Fibroblast of skin of right quadriceps (primary cell): ENCODE data around the gene TAF11.
"Not testable (repeated sequence)": the region's sequence is repeated elsewhere in the genome, so short reads cannot be mapped to it uniquely, and the experiment has no call there.

Experiments used
- DNase-seq: peaks from one replicate; pipeline ENCODE4 v3.0.0-alpha.2; 2013

Gene TAF11

GRCh38 chr6:34887753-34888513, at the start of gene TAF11:
Gene TAF11 (minus strand): TSS chr6:34888042. CDS start chr6:34887957, 85 bp downstream.
- peak; percentile 94 for DNase-seq

- DNase-seq = peak; percentile 69
These were observed 46.7 kb upstream of the TAF11 start for GRCh38 chr6:34934516-34934915.

- not testable (repeated sequence) for DNase-seq
These were observed 44.4 kb upstream of the TAF11 start for GRCh38 chr6:34932202-34932601.

GRCh38 chr6:34930221-34930620, 42.4 kb upstream of the TAF11 start:
- DNase-seq = no peak

GRCh38 chr6:34929241-34929978, 41.6 kb upstream of the TAF11 start:
- DNase-seq = no peak

- no peak for DNase-seq
These were observed 40.9 kb upstream of the TAF11 start for GRCh38 chr6:34928695-34929094.

GRCh38 chr6:34928220-34928619, 40.4 kb upstream of the TAF11 start:
- no peak for DNase-seq

- peak; percentile 62 for DNase-seq
These were observed 38.8 kb upstream of the TAF11 start for GRCh38 chr6:34926655-34927054.

- DNase-seq = no peak
These were observed 37.2 kb upstream of the TAF11 start for GRCh38 chr6:34924831-34925625.

GRCh38 chr6:34922177-34922663, 34.4 kb upstream of the TAF11 start:
- DNase-seq = peak; percentile 66

GRCh38 chr6:34920097-34920496, 32.3 kb upstream of the TAF11 start:
- no peak for DNase-seq

GRCh38 chr6:34919651-34920050, 31.8 kb upstream of the TAF11 start:
- peak; percentile 55 for DNase-seq

- DNase-seq = no peak
These were observed 29.9 kb upstream of the TAF11 start for GRCh38 chr6:34917626-34918285.

- no peak for DNase-seq
These were observed 28.6 kb upstream of the TAF11 start for GRCh38 chr6:34916348-34916967.

GRCh38 chr6:34914358-34914757, 26.5 kb upstream of the TAF11 start:
- peak; percentile 32 for DNase-seq

- peak; percentile 71 for DNase-seq
These were observed 25.0 kb upstream of the TAF11 start for GRCh38 chr6:34912715-34913464.

GRCh38 chr6:34911822-34912221, 24.0 kb upstream of the TAF11 start:
- DNase-seq = no peak

- DNase-seq = no peak
These were observed 21.6 kb upstream of the TAF11 start for GRCh38 chr6:34909320-34909883.

- DNase-seq = no peak
These were observed 20.4 kb upstream of the TAF11 start for GRCh38 chr6:34908194-34908593.

- DNase-seq = no peak
These were observed 19.0 kb upstream of the TAF11 start for GRCh38 chr6:34906826-34907225.

- DNase-seq = no peak
These were observed 17.3 kb upstream of the TAF11 start for GRCh38 chr6:34904990-34905613.
